ENCODE measurements around the gene RRAGC.

DNA sequence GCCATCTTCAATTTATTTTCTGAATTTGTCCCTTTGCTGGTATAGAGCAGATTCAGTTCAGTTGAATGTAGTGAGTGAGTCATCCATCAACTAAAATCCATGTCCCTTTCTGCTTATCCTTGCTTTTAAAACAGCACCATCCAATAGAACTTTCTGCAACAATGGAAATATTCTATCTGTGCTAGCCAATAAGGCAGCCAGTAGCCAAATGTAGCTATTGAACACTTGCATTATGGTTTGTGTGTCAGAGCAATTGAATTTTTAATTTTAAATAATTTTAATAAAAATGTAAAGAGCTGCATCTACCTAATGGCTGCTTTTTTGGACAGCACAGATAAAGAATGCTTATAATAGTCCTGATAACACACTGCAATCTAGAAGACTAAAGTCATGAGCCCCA, 21.9 kb upstream of the RRAGC start, which contains the start of gene GJA9:
- TF ChIP-seq, protein P1, sequence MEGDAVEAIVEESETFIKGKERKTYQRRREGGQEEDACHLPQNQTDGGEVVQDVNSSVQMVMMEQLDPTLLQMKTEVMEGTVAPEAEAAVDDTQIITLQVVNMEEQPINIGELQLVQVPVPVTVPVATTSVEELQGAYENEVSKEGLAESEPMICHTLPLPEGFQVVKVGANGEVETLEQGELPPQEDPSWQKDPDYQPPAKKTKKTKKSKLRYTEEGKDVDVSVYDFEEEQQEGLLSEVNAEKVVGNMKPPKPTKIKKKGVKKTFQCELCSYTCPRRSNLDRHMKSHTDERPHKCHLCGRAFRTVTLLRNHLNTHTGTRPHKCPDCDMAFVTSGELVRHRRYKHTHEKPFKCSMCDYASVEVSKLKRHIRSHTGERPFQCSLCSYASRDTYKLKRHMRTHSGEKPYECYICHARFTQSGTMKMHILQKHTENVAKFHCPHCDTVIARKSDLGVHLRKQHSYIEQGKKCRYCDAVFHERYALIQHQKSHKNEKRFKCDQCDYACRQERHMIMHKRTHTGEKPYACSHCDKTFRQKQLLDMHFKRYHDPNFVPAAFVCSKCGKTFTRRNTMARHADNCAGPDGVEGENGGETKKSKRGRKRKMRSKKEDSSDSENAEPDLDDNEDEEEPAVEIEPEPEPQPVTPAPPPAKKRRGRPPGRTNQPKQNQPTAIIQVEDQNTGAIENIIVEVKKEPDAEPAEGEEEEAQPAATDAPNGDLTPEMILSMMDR (IDR thresholded peaks at IDR 0.05; ENCODE audit: extremely low read depth in 1 of 2, insufficient read depth in 1 of 2, low read depth in 1 of 2, low read length in 2 of 2) = no peak
- TF ChIP-seq POLR2A (IDR thresholded peaks at IDR 0.05; ENCODE audit: low read depth, low read length) (no peak), EZH2 (IDR thresholded peaks at IDR 0.05; ENCODE audit: borderline replicate concordance, low read depth, low read length, severe bottlenecking) (no peak)

Data from endothelial cell of umbilical vein (primary cell).